ENCODE data around the gene ZNF474.

- TF ChIP-seq CTCF (IDR thresholded peaks at IDR 0.05): no peak
- no peak for TF ChIP-seq EZH2 (IDR thresholded peaks at IDR 0.05; ENCODE audit: borderline replicate concordance, insufficient read depth, low read depth, low read length, poor library complexity, severe bottlenecking)
Measured at GRCh38 chr5:122120957-122121356, 8.4 kb upstream of the ZNF474 start.

All from B cell (primary cell).